ENCODE data around the gene TFR2. TPM values are rescaled to one million over a fixed set of nuclear protein-coding genes. Genes with fewer than 3 reads are reported as not detected.

The TFR2 gene
- total and polyA plus RNA-seq, 2 experiments from 2014 or later = 3.7 to 4.2 TPM

GRCh38 chr7:100688326-100688860 lies 47.0 kb upstream of the TFR2 start (continued):
- TF ChIP-seq ZNF462 (CRISPR knock-in tag; IDR thresholded peaks at IDR 0.05) (no peak), EZH2phosphoT487 (IDR thresholded peaks at IDR 0.05; ENCODE audit: unreplicated experiment) (no peak), POLR2AphosphoS5 (IDR thresholded peaks at IDR 0.05; ENCODE audit: low read depth) (no peak), NANOG (IDR thresholded peaks at IDR 0.05; ENCODE audit: borderline replicate concordance) (no peak), CTCF (conservative IDR thresholded peaks at IDR 0.05; ENCODE audit: low read depth in 2 of 2) (no peak), ZNF331 (CRISPR knock-in tag; IDR thresholded peaks at IDR 0.05; ENCODE audit: low read depth) (no peak), STAT1 (IDR thresholded peaks at IDR 0.05; ENCODE audit: unreplicated experiment) (no peak), EZH2 (IDR thresholded peaks at IDR 0.05; ENCODE audit: low read depth, unreplicated experiment) (no peak), JUNB (IDR thresholded peaks at IDR 0.05; ENCODE audit: unreplicated experiment) (no peak)

All from GM23338 (cell line).